Liver (tissue), 9 donors: ENCODE results near the gene LCE4A. TPM values are rescaled to one million over a fixed set of nuclear protein-coding genes. Genes with fewer than 3 reads are reported as not detected.

Experiments
- DNase-seq: peaks from one replicate; pipeline ENCODE4 v3.0.0-alpha.2; 2017; ENCODE audit warnings: low spot score
- H3K27ac ChIP-seq, 2 donors: one replicate each; pipeline ENCODE4 v1.7.0; 2013; ENCODE audit warnings: inconsistent platforms in 2 of 2, low read length in 2 of 2, control low read depth in 1 of 2, low read depth in 1 of 2, mild to moderate bottlenecking in 1 of 2
- H3K27me3 ChIP-seq, 4 donors: one replicate each; pipeline versions ENCODE4 v1.6.1 to v1.7.0; 2013; ENCODE audit warnings: low read length in 3 of 4, inconsistent platforms in 1 of 4, mild to moderate bottlenecking in 1 of 4, moderate library complexity in 1 of 4; ENCODE audit not compliant: control insufficient read depth in 4 of 4, insufficient read depth in 4 of 4
- H3K36me3 ChIP-seq, 4 donors: one replicate each; pipeline versions ENCODE4 v1.6.1 to v1.7.0; 2013; ENCODE audit warnings: low read length in 3 of 4, mild to moderate bottlenecking in 3 of 4, low read depth in 1 of 4, moderate library complexity in 1 of 4; ENCODE audit not compliant: control insufficient read depth in 4 of 4, insufficient read depth in 3 of 4
- H3K4me1 ChIP-seq, 4 donors: one replicate each; pipeline versions ENCODE4 v1.6.1 to v1.7.0; 2013; ENCODE audit warnings: low read length in 3 of 4, mild to moderate bottlenecking in 3 of 4, moderate library complexity in 1 of 4; ENCODE audit not compliant: control insufficient read depth in 4 of 4, insufficient read depth in 4 of 4
- H3K4me3 ChIP-seq, 3 donors: one replicate each; pipeline versions ENCODE4 v1.6.1 to v1.7.0; 2013; ENCODE audit warnings: low read length in 3 of 3, control low read depth in 1 of 3, low read depth in 1 of 3, mild to moderate bottlenecking in 1 of 3
- H3K9ac ChIP-seq, 2 donors: one replicate each; pipeline ENCODE4 v1.7.0; 2013; ENCODE audit warnings: low read length in 2 of 2, mild to moderate bottlenecking in 2 of 2, moderate library complexity in 2 of 2, control low read depth in 1 of 2, low read depth in 1 of 2
- H3K9me3 ChIP-seq, 4 donors: one replicate each; pipeline versions ENCODE4 v1.6.1 to v1.7.0; 2013; ENCODE audit warnings: low read length in 3 of 4; ENCODE audit not compliant: control insufficient read depth in 4 of 4
- ATF3 ChIP-seq: IDR thresholded peaks from 2 replicates; pipeline ENCODE4 v1.6.1; 2016; ENCODE audit warnings: antibody characterized with exemption
- CTCF ChIP-seq: fragments of 150-350 bp; IDR thresholded peaks from 2 replicates; pipeline ENCODE4 v1.5.1; 2017; ENCODE audit warnings: improper control_type of control experiment, low read depth, low read length; ENCODE audit not compliant: missing input control
- EGR1 ChIP-seq, 2 donors: IDR thresholded peaks; 2 replicates each; pipeline ENCODE4 v1.6.1; 2016 to 2018; ENCODE audit warnings: antibody characterized with exemption in 2 of 2, low read depth in 2 of 2
- FOXA1 ChIP-seq: IDR thresholded peaks from 2 replicates; pipeline ENCODE4 v1.6.1; 2016; ENCODE audit warnings: antibody characterized with exemption
- FOXA2 ChIP-seq: IDR thresholded peaks from 2 replicates; pipeline ENCODE4 v1.6.1; 2016; ENCODE audit warnings: antibody characterized with exemption
- GABPA ChIP-seq, 2 donors: IDR thresholded peaks in 1 of 2; conservative IDR thresholded peaks in 1 of 2; 2 replicates each; pipeline ENCODE4 v1.6.1; 2016; ENCODE audit warnings: antibody characterized with exemption in 2 of 2, mild to moderate bottlenecking in 1 of 2, moderate library complexity in 1 of 2
- HNF4G ChIP-seq: IDR thresholded peaks from 2 replicates; pipeline ENCODE4 v1.6.1; 2016; ENCODE audit warnings: antibody characterized with exemption
- MAX ChIP-seq: IDR thresholded peaks from 2 replicates; pipeline ENCODE4 v1.6.1; 2016; ENCODE audit warnings: antibody characterized with exemption
- RAD21 ChIP-seq, 2 donors: IDR thresholded peaks; 2 replicates each; pipeline ENCODE4 v1.6.1; 2016; ENCODE audit warnings: antibody characterized with exemption in 2 of 2, mild to moderate bottlenecking in 2 of 2
- RXRA ChIP-seq, 2 donors: IDR thresholded peaks; 2 replicates each; pipeline ENCODE4 v1.6.1; 2017 to 2018; ENCODE audit warnings: antibody characterized with exemption in 2 of 2, mild to moderate bottlenecking in 1 of 2
- SP1 ChIP-seq: IDR thresholded peaks from 2 replicates; pipeline ENCODE4 v1.6.1; 2018; ENCODE audit warnings: antibody characterized with exemption, mild to moderate bottlenecking
- TAF1 ChIP-seq: conservative IDR thresholded peaks from 2 replicates; pipeline ENCODE4 v1.6.1; 2016; ENCODE audit warnings: antibody characterized with exemption, mild to moderate bottlenecking
- YY1 ChIP-seq: IDR thresholded peaks from 2 replicates; pipeline ENCODE4 v1.6.1; 2016; ENCODE audit warnings: antibody characterized with exemption, mild to moderate bottlenecking
- WGBS: extraction: QIAGEN DNeasy Blood & Tissue Kit; methylation state at CpG from one replicate; pipeline ENCODE4 v1.1.7; 2013; 5-methylcytosine and 5-hydroxymethylcytosine counted together
- polyA plus RNA-seq, 2 donors: library from polyadenylated mRNA; stranded (reverse) in 1 of 2; unstranded in 1 of 2; fragments of 200-250 nt in 1 of 2; fragments of >200 nt in 1 of 2; fragmentation: Nextera tagmentation in 1 of 2; extraction: Ambion mirVana in 1 of 2; gene quantifications; one replicate each; pipeline versions ENCODE4 v1.2.1 to v1.2.3, GENCODE V29; 2013 to 2015
- total RNA-seq, 2 donors: library from RNA; depleted of rRNA; stranded (reverse); fragments of >200 nt; gene quantifications; one replicate each; pipeline ENCODE4 v1.2.3, GENCODE V29; 2014
- TF ChIP-seq, protein P1 (sequence below): IDR thresholded peaks from 2 replicates; pipeline ENCODE4 v1.6.1; 2016; ENCODE audit warnings: antibody characterized with exemption
- TF ChIP-seq, protein P2 (sequence below): IDR thresholded peaks from 2 replicates; pipeline ENCODE4 v1.6.1; 2016; ENCODE audit warnings: antibody characterized with exemption, mild to moderate bottlenecking
- donor health status: healthy.
- donor health status: healthy.
- donor health status: healthy.
- donor health status: healthy.
- donor health status: healthy.

Gene LCE4A
- total and polyA plus RNA-seq, 4 donors = not detected

GRCh38 chr1:152728986-152729385 lies 21.0 kb downstream of the LCE4A start:
- H3K4me1 ChIP-seq = no peaks in the 10 kb centered on the region

More at GRCh38 chr1:152728986-152729385, 21.0 kb downstream of the LCE4A start:
- WGBS = 88% methylated on average over 1 of the region's 1 CpG
- no peaks in the 10 kb centered on the region for H3K9me3 ChIP-seq
- no peak overlapping the region for H3K9ac ChIP-seq
- H3K4me3 ChIP-seq = no peak overlapping the region
- H3K27ac ChIP-seq = no peak overlapping the region
- H3K27me3 ChIP-seq = no peaks in the 10 kb centered on the region
- no peaks in the 10 kb centered on the region for H3K36me3 ChIP-seq
- TF ChIP-seq HNF4G = no peak
- no peak for TF ChIP-seq RAD21 (IDR thresholded peaks at IDR 0.05)
- TF ChIP-seq, protein P1, sequence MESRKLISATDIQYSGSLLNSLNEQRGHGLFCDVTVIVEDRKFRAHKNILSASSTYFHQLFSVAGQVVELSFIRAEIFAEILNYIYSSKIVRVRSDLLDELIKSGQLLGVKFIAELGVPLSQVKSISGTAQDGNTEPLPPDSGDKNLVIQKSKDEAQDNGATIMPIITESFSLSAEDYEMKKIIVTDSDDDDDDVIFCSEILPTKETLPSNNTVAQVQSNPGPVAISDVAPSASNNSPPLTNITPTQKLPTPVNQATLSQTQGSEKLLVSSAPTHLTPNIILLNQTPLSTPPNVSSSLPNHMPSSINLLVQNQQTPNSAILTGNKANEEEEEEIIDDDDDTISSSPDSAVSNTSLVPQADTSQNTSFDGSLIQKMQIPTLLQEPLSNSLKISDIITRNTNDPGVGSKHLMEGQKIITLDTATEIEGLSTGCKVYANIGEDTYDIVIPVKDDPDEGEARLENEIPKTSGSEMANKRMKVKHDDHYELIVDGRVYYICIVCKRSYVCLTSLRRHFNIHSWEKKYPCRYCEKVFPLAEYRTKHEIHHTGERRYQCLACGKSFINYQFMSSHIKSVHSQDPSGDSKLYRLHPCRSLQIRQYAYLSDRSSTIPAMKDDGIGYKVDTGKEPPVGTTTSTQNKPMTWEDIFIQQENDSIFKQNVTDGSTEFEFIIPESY = no peak
- TF ChIP-seq, protein P2, sequence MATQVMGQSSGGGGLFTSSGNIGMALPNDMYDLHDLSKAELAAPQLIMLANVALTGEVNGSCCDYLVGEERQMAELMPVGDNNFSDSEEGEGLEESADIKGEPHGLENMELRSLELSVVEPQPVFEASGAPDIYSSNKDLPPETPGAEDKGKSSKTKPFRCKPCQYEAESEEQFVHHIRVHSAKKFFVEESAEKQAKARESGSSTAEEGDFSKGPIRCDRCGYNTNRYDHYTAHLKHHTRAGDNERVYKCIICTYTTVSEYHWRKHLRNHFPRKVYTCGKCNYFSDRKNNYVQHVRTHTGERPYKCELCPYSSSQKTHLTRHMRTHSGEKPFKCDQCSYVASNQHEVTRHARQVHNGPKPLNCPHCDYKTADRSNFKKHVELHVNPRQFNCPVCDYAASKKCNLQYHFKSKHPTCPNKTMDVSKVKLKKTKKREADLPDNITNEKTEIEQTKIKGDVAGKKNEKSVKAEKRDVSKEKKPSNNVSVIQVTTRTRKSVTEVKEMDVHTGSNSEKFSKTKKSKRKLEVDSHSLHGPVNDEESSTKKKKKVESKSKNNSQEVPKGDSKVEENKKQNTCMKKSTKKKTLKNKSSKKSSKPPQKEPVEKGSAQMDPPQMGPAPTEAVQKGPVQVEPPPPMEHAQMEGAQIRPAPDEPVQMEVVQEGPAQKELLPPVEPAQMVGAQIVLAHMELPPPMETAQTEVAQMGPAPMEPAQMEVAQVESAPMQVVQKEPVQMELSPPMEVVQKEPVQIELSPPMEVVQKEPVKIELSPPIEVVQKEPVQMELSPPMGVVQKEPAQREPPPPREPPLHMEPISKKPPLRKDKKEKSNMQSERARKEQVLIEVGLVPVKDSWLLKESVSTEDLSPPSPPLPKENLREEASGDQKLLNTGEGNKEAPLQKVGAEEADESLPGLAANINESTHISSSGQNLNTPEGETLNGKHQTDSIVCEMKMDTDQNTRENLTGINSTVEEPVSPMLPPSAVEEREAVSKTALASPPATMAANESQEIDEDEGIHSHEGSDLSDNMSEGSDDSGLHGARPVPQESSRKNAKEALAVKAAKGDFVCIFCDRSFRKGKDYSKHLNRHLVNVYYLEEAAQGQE = no peak
- no peak for TF ChIP-seq RXRA (IDR thresholded peaks at IDR 0.05)
- no peak for TF ChIP-seq EGR1 (IDR thresholded peaks at IDR 0.05; ENCODE audit: low read depth in 2 of 2)
- TF ChIP-seq FOXA1 = no peak
- TF ChIP-seq TAF1 = no peak
- TF ChIP-seq SP1 = no peak
- no peak for TF ChIP-seq CTCF
- no peak for TF ChIP-seq GABPA (IDR thresholded peaks at IDR 0.05 in 1 of 2, conservative IDR thresholded peaks at IDR 0.05 in 1 of 2)
- no peak for TF ChIP-seq ATF3
- TF ChIP-seq MAX = no peak
- TF ChIP-seq YY1 = no peak
- TF ChIP-seq FOXA2 = no peak
- no peak for DNase-seq
